Measurements from ENCODE around the gene ECEL1.
A peak's percentile ranks its signal among the peaks of the same experiment; 100 is the strongest.

Gene ECEL1

GRCh38 chr2:232497348-232497747 lies 9.7 kb upstream of the ECEL1 start:
- no peak for DNase-seq

DNA sequence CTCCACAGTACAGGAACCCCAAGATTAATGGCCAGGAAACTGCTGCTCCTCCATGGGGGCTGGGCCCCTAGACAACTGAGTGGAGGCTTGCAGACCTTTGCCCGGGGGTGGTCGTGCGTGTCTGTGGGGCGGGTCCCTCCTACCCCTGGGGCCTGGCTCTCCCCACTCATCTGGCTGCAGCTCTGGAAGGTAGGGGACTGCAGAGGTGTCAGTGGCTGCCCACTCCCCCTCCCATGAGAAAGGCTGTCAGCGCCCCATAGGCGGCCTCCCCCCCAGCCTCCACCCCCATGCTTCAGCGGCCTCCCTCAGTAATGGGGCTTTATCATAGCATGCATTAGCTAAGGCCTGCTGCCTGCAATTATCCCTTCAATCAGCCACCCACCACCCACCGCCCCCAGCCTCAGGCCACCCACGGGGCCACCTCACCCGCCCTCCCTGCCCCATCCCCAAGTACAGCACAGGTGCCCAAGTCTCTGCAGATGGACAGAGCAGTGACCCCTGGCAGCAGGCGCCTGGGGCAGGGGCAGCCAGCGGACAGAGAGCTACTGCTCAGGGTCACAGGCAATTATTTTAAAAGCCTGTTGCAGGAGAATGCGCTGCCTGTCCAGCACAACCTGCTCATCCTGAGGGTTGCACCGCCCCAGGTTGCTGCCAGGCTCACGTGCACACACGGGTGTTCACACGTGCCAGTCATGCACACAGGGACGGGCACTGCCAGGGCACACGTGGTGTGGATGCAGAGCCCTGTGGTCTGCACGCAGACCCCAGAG lies 9.1 kb upstream of the ECEL1 start:
- DNase-seq: no peak

- no peak for DNase-seq
These were observed 7.7 kb upstream of the ECEL1 start for GRCh38 chr2:232495292-232495691.

- DNase-seq: no peak
These were observed 6.9 kb upstream of the ECEL1 start for GRCh38 chr2:232494542-232494941.

- DNase-seq: no peak
These were observed 6.3 kb upstream of the ECEL1 start for GRCh38 chr2:232493701-232494474.

DNA sequence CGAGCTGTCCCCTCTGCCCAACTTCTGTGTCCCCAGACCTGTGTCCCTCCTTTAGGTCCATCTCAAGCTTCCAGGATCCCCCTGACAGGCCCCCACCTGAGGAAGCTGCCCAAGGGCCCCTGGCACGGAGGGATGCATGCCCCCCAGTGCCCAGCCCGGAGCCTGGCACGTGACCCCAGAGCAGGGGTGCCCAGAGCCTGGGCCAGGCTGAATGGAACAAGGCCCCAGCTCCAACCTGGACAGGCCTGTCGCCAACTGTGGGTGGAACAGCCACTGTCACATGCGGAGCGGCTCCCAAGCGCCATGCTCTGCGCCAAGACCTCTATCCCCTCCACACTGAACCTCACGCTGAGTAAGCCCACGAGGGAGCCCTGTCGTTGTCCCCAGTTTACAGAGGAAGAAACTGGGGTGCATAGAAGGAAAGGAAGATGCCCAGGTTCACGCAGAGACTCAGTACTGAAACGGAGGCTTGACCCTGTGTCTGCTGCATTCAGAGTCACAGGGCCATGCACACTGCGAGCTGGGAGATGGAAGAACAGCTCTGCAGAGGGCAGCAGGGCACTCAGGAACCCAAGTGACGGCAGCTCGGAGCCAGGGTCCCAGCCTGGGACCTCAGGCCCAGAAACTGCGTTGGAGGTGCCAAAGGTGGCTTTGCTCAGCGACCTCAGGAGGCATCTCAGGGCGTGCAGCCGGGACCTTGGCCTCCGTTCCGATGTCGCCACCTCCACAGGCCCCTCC lies 5.5 kb upstream of the ECEL1 start:
- DNase-seq: no peak

- DNase-seq: no peak
These were observed 4.7 kb upstream of the ECEL1 start for GRCh38 chr2:232492236-232492848.

DNA sequence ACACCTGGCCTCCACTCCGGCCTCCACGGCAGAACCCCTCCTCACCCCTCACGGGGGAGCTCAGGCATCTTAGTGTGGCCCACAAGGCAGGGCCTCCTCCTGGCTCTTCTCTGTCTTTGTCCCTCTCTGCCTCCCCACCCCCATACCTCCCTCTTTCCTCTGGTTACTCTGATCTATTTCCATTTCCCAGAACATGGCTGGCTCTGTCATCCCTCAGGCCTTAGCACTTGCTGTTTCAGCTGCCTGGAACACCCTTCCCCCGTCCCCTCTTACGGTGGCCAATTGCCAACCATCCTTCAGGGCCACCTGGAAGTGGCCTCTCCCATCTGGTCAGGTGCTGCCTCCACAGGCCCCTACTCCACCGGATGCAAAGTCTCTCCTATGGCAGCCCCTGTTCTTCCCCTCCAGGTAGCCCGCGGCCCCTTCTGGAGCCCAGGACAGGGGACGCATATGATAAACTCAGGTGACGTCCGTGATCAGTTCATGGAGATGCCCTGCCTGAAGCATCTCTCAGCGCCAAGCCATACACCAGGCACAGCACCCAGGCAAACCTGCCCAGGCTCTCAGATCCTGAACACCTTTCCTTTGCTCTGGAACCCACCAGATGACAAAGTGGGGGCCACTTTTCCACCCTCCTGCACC lies 3.6 kb upstream of the ECEL1 start:
- DNase-seq: no peak

DNA sequence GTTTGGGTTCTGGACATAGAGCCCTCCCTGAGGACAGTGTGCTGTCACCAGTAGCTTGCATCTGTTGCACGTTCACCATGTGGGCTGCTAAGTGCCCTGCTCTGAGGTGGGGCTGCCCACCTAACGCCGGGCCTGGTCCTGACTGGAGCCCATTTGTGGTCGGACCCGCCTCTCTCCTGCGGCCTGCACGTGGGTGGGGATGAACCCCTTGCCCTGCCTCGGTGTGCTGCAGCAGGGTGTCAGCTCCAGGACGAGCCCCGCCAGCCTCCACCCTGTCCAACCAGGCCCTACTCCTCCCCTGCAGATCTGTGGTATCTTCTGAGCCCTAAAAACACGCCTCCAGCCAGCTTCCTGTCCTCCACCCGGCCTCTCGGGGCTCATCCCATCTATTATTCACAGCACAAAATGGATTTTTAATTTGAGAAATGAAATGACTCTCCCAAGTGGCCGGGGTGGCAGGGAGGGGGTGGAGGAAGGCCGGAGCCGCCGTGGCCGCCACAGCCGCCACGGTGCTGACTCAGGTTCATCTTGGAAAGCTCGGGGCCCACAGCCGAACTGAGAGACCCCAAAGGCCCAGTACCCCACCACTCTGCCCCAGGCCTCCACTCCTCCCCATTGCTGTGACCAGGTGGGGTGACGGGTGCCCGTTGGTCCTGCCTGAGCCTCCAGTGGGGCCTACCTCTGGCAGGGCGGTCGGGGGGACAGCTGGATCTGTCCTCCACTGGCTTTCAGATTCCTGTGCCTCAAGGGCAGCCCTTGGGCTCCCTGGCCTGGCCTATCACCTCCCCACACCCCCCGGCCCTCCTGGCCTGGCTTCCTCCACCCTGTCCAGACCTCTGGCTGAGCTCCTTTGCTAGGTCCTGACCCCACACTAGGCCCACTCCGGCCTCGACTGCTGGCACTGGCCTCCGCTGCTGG lies 2.8 kb upstream of the ECEL1 start:
- no peak for DNase-seq

DNA sequence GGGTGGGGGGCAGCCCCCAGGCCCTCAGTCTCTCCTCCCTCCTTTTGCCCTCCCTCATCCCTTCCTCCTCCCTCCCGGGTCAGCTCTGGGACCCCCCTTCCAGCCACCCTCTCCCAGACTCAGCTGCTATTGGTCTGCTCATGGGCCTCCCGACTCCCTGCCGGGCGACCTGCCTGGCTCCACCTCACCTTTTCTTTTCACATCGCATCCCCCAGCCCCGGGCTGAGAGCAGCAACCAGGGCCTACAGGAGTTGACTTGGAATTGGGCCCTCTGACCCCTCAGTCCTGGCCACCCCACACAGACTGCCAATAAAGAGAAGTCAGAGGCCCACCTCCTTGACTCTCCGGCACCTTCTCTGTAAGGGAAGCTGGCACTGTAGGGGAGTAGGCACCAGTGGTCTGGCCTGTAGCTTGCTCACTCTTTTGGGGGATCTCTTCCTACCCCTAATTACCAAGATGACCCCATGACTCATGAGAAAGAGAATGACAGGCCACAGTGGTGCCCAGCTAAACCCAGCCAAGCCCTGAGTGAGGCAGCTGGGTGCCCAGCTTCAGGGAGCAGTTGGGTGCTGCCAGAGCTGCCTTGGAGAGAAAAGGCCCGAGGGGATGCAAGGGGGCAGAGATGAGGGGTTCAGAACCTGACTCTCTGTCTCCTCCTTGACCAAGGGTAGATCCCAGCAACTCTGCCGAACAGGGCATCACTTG lies 2.0 kb upstream of the ECEL1 start:
- DNase-seq: no peak

DNA sequence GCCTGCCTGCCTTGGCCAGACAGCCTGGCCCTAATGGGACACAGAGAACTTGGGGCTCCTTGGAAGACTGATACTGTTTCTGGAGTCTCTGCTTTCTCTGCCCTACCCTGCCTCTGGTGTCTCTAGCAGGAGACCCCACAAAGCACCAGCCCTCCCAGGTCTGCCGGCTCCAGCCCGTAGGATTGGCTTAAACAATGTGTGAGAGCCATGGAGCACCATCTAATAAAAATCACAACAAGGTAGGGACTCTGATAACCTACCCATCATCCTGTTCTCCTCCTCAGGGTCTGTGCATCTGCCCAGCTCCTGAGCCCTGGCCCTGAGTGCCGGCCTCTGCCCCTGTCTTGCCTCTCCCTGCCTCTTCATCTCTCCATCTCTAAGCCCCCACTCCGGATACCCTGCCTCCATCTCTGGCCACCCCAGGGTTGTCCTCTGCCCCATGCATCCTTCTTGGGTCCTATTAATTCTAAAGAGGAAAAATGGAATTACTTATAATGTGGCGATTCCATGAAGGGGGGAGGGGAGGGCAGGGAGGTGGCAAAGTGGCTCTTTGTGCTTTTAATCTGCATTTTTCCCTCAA lies 1.2 kb upstream of the ECEL1 start:
- DNase-seq: no peak

DNA sequence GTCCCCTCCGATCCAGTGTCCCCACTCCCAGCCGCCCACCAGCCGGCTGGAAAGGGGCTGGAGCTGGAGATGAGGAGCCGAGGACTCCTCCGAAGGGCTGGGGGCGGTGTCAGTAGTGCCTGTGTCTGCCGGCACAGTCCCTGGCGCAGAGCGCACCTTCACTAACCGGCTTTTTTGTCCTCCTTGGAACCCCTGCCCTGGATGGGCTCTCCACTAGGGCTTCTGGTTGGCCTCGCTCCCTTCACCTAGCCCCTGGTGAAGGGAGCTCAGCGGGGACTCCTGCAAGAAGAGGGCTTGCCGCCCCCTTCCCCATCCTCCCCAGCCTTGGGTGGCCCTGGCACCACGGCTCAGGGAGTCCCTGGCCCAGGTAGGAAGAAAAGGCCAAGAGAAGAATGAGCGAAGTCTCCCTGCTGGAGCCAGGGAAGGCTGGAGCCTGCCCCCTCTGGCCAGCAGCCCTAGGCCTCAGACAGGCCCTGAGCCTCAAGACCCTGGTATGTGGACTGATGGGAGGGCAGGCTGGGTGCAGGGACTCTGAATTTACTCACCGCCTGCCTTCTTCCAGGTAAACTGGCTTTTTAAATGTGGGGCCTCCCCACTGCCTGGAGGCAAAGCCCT lies 570 bp upstream of the ECEL1 start:
- DNase-seq: peak in 1 of 2 experiments; percentile 43

DNA sequence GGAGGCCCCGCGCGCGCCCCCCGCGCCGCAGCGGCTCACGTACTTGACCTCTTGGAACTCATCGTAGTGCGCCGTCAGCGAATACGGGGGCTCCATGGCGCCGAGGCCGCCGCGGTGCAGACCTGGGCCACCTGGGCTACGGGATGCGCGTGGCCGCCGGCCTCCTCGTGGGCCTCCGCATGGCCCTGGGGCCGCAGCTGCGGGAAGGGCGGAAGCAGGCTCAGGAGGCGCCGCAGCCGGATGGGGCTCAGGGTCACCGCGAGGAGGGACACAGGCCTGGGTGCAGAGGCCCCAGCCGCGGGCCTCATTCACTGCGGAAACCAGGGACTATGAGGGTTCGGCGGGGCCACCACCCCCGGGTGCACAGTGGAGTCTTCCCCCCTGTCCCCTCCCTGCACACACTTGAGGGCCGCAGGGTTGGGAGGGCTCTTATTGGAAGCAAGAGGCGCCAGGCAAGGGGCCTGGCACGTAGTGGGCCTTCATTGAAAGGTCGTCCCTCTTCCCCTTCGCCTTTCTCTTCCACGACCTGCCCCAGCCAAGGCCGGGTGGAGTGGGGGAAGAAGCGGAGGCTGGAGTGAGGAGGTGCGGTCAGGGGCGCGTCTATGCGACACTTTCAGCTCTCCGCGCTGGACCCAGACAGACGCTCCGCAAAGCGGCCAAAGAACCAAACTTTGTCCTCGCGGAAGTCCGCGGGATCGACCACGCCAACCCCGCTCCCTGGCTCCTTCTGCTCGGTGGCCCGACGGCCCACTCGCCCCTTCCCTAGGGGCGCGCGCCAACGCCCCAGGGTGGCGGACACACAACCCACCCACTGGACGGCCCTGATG lies 863 bp downstream of the ECEL1 start:
- DNase-seq: no peak

GRCh38 chr2:232485757-232486557 lies 1.7 kb downstream of the ECEL1 start:
- DNase-seq: peak in 1 of 2 experiments; percentile 42

DNA sequence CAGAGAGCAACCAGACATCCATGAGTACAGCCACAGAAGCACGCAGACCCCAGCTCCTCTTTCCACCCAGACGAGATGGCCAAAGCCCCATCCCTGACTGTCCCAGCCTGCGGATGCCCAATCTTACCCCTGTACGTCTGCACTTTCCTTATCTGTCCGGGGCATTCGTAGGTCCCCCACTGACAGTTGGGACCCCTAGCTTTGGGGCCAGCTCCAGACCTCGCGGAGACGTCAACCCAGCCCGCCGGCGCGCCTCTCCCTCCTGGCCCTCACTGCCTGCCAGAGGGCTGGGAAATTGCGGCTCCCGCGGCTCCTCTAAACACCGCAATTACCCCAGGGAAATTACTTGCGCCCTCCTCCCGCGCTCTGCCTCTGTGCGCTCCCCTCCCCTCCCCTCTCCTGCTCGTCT lies 2.3 kb downstream of the ECEL1 start:
- peak in 1 of 2 experiments; percentile 42 for DNase-seq

DNA sequence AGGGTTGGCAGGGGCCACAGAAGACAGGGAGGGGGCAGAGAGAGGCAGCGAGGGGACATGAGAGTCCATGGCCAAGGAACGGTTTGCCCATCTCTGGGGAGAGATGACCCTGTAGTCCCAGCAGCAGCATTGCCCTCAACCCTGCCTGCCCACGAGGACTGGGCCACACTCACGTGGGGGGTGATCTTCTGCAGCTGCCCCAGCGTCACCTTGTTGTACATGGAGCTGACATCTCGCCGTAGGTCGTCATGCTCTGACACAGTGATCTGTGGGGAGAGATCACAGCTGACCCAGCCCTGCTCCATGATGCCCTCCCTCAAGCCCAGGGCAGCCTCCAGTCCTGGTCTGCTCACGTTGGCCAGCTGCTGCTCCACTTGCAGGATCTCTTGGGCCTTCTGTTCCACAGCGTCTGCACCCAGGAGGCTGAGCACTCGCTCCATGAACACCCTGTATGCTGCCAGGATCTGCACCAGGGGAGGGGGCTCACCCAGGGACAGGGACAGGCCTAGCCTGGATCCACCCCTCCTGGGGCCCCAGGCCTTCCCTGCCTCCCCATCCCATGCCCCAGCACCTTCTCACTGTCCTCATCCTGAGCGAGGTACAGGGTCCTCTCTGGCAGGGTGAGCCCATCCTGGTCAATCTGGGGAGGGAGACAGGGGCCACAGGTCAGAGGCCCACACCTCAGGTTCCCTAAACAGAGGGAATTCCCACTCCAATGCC lies 2.8 kb downstream of the ECEL1 start:
- DNase-seq: no peak

DNA sequence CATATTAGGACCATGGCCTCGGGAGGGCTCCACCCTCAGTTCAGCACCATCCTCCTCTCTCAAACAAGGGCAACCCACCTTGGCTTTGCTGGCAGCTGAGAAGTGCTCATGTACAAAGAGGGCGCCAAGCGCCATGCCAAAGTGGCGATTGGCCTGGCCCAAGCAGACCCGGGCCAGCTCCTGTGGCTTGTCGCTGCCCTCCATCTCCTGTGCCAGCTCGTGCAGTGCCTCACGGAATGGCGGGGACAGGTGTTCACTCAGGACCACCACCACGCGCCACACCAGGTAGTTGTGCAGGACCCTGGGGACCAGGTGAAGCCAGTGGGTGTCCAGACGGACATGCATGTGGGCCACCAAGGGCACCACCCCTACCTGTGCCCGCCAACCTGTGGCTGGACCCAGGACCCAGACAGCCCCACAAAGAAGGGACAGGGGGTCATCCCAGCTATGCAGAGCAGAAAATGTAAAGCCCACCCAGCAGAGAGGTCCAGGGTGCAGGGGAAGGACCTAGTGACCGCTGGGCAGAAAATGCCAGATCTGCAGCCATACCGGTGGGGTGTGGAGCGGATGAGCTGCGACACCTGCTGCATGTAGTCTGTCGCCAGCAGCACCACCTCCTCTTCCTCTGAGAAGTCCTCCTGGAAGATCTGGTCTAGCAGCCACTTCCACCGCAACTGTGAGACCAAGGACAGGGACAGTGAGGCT lies 3.6 kb downstream of the ECEL1 start:
- DNase-seq: no peak
